Prostate gland (tissue), 2 donors: ENCODE data around the gene HLA-E. TPM values are rescaled to one million over a fixed set of nuclear protein-coding genes. Genes with fewer than 3 reads are reported as not detected.

Experiments
- DNase-seq: peaks from one replicate; pipeline ENCODE4 v3.0.0-alpha.2; 2019; ENCODE audit warnings: low spot score
- H3K27ac ChIP-seq, 2 donors: fragments of 200-600 bp; sonication (generic); 2 replicates each; pipeline ENCODE4 v1.5.1; 2017 to 2019
- H3K27me3 ChIP-seq: fragments of 200-600 bp; sonication (generic); replicated peaks from 2 replicates; pipeline ENCODE4 v1.5.1; 2019; ENCODE audit not compliant: insufficient read depth
- H3K36me3 ChIP-seq, 2 donors: fragments of 200-600 bp; sonication (generic); 1 replicate in 1 of 2; 2 replicates in 1 of 2; pipeline versions ENCODE4 v1.5.1 to v1.8.1; 2017 to 2019
- H3K4me1 ChIP-seq: fragments of 200-600 bp; sonication (generic); replicated peaks from 2 replicates; pipeline ENCODE4 v1.5.1; 2019
- H3K4me3 ChIP-seq, 2 donors: fragments of 200-600 bp; sonication (generic); 2 replicates each; pipeline ENCODE4 v1.5.1; 2017 to 2019
- H3K9me3 ChIP-seq: fragments of 200-600 bp; sonication (generic); 2 replicates; pipeline ENCODE4 v1.5.1; 2017
- POLR2A ChIP-seq: fragments of 450-650 bp; IDR thresholded peaks from one replicate; pipeline ENCODE4 v1.6.1; 2016; ENCODE audit warnings: antibody characterized with exemption, mild to moderate bottlenecking
- POLR2AphosphoS5 ChIP-seq: sonication (generic); formaldehyde crosslinking; IDR thresholded peaks from one replicate; pipeline ENCODE4 v1.6.1; 2017; ENCODE audit warnings: antibody characterized with exemption
- WGBS: methylation state at CpG from one replicate; pipeline ENCODE4 v1.1.5; 2018; 5-methylcytosine and 5-hydroxymethylcytosine counted together
- intact Hi-C: fragments of 100-400 bp; cut with DNase I; formaldehyde crosslinking; loops from one replicate; pipeline ENCODE4 v1.14.2; 2022
- total RNA-seq, 2 donors: library from RNA; depleted of rRNA; stranded (reverse); fragments of >200 nt; gene quantifications; one replicate each; pipeline ENCODE4 v1.1.0, GENCODE V29; 2016
- TF ChIP-seq, protein P1 (sequence below), 4 experiments: fragments of 200-600 bp in 2 of 4; fragments of 450-650 bp in 2 of 4; sonication (generic) in 2 of 4; IDR thresholded peaks; 1 replicate in 3 of 4; 2 replicates in 1 of 4; pipeline ENCODE4 v1.5.1; 2016 to 2019; ENCODE audit warnings: antibody characterized with exemption in 4 of 4, mild to moderate bottlenecking in 2 of 4, moderate library complexity in 2 of 4

The HLA-E gene
- total RNA-seq, 2 donors from 2014 or later, result 293 to 354 TPM

GRCh38 chr6:30452736-30453507 is 36.4 kb upstream of the HLA-E start:
- Histone ChIP-seq H3K27me3 (peaks cover 30% of the 10 kb centered on the region), H3K27ac (no peak overlapping the region), H3K4me1 (no peaks in the 10 kb centered on the region), H3K4me3 (no peak overlapping the region), H3K36me3 (no peaks in the 10 kb centered on the region), H3K9me3 (no peaks in the 10 kb centered on the region)
- TF ChIP-seq POLR2A, result no peak
- TF ChIP-seq POLR2AphosphoS5, result no peak
- TF ChIP-seq, protein P1, sequence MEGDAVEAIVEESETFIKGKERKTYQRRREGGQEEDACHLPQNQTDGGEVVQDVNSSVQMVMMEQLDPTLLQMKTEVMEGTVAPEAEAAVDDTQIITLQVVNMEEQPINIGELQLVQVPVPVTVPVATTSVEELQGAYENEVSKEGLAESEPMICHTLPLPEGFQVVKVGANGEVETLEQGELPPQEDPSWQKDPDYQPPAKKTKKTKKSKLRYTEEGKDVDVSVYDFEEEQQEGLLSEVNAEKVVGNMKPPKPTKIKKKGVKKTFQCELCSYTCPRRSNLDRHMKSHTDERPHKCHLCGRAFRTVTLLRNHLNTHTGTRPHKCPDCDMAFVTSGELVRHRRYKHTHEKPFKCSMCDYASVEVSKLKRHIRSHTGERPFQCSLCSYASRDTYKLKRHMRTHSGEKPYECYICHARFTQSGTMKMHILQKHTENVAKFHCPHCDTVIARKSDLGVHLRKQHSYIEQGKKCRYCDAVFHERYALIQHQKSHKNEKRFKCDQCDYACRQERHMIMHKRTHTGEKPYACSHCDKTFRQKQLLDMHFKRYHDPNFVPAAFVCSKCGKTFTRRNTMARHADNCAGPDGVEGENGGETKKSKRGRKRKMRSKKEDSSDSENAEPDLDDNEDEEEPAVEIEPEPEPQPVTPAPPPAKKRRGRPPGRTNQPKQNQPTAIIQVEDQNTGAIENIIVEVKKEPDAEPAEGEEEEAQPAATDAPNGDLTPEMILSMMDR (IDR thresholded peaks at IDR 0.05), result no peak
- WGBS, result 30% methylated on average over 41 of the region's 41 CpGs
- intact Hi-C loops, result no loop called here
- no peak for DNase-seq

- peak; percentile 68 for DNase-seq
- Histone ChIP-seq H3K4me1 (no peaks in the 10 kb centered on the region), H3K27ac (no peak overlapping the region), H3K4me3 (no peak overlapping the region), H3K9me3 (no peaks in the 10 kb centered on the region), H3K36me3 (no peaks in the 10 kb centered on the region), H3K27me3 (peaks cover 30% of the 10 kb centered on the region)
- WGBS, result 6% methylated on average over 21 of the region's 26 CpGs
- intact Hi-C loops, result no loop called here
- TF ChIP-seq, protein P1 (IDR thresholded peaks at IDR 0.05), result peak; percentile 21 to 76 (median 51)
- no peak for TF ChIP-seq POLR2A
Measured at GRCh38 chr6:30453508-30454116, 35.7 kb upstream of the HLA-E start.

- Histone ChIP-seq H3K4me1 (no peaks in the 10 kb centered on the region), H3K36me3 (no peaks in the 10 kb centered on the region), H3K27ac (no peak overlapping the region), H3K27me3 (peaks cover 31% of the 10 kb centered on the region), H3K9me3 (no peaks in the 10 kb centered on the region), H3K4me3 (no peak overlapping the region)
- intact Hi-C loops, result no loop called here
- TF ChIP-seq POLR2AphosphoS5 (no peak), POLR2A (no peak)
- TF ChIP-seq, protein P1 (IDR thresholded peaks at IDR 0.05), result no peak
- 22% methylated on average over 1 of the region's 1 CpG for WGBS
- no peak for DNase-seq
Measured at GRCh38 chr6:30459145-30459544, 30.2 kb upstream of the HLA-E start.

- H3K27me3 ChIP-seq, result peaks cover 32% of the 10 kb centered on the region
- no peak for TF ChIP-seq POLR2AphosphoS5
- no peak for TF ChIP-seq POLR2A
- TF ChIP-seq, protein P1 (IDR thresholded peaks at IDR 0.05), result no peak
- no peaks in the 10 kb centered on the region for H3K9me3 ChIP-seq
- WGBS, result 70% methylated on average over 5 of the region's 5 CpGs
- DNase-seq, result no peak
- no peaks in the 10 kb centered on the region for H3K36me3 ChIP-seq
- intact Hi-C loops, result no loop called here
- H3K4me1 ChIP-seq, result no peaks in the 10 kb centered on the region
- H3K4me3 ChIP-seq, result no peak overlapping the region
- no peak overlapping the region for H3K27ac ChIP-seq
Measured at GRCh38 chr6:30461055-30461454, 28.3 kb upstream of the HLA-E start.

DNA sequence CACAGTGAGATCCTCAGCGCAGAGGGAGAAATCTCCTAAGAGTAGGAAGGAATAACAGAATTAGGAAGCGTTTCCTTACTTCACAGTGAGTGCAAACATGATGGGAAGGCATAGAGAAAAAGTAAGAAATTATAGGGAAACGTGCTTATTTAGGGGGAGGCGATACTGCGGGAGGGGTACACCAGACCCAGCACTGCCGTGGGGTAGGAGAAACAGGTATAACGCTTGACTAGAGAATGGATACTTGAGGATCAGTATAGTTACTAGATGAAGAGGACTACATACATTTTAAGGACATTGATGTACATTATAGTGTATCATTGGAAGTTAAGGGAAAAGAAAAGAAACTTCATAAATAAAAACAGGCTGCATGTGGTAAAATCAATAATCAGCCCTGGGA is 26.8 kb upstream of the HLA-E start:
- no peak for TF ChIP-seq POLR2A
- TF ChIP-seq POLR2AphosphoS5, result no peak
- TF ChIP-seq, protein P1 (IDR thresholded peaks at IDR 0.05), result no peak
- Histone ChIP-seq H3K27me3 (peaks cover 24% of the 10 kb centered on the region), H3K27ac (no peak overlapping the region), H3K4me3 (no peak overlapping the region), H3K36me3 (no peaks in the 10 kb centered on the region), H3K4me1 (no peaks in the 10 kb centered on the region), H3K9me3 (no peaks in the 10 kb centered on the region)
- 46% methylated on average over 7 of the region's 7 CpGs for WGBS
- DNase-seq, result no peak
- intact Hi-C loops, result no loop called here
